HG03097 (cell line): ENCODE data around the gene TTC21A.

Experiments used
- ATAC-seq: cut with Tn5 transposase; IDR thresholded peaks from one replicate; pipeline ENCODE4 v1.9.1; 2021; ENCODE audit not compliant: unreplicated experiment, low FRiP score

The TTC21A gene

DNA sequence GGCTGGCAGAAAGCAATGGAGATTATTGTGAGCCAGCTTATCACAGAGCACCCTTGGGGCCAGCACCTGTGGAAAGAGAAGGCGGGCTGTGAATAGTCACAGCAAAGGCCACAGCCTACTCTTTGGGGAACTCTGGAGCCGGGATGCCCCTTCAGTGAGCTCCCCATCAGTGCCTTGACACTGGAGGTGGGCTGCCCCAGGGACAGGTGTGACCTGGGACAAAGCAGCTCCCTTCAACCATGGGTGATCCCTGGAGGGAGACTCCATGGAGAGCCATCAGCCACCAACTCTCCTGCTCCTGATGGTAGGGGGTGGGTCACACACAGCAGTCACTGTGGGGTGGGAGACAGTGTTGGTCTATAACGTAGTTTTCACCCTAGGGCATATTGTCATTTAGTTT is 5.8 kb downstream of the TTC21A start:
- ATAC-seq, result no peak

DNA sequence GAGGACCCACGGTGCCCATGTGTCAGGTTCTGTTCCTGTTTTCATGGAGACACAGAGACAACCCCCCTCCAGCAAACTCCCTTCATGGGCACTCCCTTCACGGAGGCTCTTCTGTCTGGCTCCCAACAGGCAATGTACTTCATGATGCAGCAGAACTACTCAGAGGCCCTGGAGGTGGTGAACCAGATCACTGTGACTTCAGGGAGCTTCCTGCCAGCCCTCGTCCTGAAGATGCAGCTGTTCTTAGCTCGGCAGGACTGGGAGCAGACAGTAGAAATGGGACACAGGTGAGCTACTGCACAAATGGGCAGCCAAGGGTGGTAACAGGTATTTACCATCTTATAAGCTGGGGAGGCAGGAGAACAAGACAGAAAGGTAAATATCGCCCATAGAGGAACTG is 7.0 kb downstream of the TTC21A start:
- ATAC-seq, result no peak

DNA sequence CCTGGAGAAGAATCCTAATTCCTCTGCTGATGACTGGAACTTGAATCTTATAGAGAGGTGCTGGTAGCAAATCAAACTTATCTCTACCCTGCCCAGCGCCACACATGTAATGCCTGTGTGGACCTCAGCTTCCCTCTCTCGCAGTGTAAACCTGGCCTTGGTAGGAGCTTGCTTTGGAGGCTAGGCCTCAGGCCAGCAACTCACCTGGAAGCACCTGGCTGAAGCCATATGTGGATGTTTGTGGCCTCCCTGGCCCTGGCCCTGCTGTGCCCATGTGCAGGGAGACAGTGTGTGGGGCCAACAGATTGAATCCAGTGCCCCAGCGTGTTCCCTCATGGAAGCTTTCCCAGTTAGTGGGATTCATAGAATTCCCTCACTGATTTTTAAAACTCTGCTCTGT is 8.4 kb downstream of the TTC21A start:
- ATAC-seq, result no peak

DNA sequence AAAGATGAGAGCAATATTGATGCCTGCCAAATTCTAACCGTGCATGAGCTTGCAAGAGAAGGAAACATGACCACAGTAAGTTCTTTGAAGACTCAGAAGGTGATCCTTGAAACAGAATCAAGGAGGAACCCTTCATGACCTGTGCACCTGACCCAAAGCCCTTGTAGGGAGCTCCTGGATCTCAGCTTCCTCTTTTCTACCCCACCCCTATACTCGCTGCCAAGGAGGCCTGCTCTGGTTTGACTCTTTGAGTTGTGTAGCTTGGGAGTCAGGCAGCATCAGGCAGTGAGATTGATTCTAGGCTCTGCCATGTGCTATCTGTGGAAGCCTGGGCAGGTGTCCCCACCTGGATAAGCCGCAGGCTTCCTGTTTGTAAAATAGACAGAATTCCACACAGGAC is 10.6 kb downstream of the TTC21A start:
- no peak for ATAC-seq

DNA sequence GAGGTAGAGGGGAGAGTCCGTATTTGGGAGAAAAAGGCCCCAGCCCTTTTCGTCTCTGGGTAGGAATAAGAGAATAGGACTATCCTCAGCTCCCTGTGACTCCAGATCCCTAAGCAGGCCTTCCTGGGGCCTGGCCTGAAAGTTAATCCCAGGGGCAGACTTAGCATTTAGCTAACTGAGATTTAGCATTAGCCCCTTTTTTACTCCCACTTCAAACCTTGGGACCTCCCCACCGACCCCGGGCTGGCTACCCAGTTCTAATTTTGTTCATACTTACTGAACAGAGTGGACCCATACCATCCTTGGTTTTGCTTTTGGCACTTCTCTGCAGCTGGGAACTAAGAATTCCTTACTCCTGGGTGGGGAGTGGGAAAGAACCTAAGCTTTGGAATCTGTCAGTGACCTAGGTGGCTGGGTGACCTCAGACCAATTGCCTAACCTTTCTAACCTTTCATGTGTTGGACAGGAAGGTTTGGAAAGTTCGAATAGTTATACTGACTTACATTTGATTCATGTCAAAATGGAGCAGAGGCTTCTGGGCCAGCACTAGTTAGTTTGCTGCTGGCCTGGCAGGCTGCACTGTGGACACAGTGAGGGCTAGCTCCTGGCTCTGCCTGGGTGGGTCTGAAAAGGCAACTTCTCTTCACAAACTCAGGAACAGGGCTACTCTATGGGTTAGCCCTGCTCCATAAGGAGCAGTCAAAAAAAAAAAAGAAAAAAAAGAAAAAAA is 11.6 kb downstream of the TTC21A start:
- ATAC-seq, result no peak

DNA sequence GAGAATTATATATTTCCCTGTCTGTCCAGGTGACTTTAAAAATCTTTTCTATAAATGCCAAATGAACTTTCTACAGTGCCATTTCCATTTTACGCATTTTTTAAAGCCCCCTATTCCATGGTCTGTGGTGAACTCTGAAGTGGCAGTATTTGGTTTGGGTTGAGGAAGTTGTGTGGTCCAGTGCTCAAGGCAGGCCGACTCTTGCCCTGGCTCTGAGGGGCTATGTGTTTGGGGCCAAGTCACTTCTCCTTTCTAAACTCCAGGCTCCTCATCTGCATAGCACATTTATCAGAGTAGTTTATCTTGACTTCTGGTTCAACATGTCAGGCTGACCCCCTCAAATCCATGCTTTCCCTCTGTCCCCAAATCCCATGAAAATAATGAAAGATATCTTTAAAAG is 14.1 kb downstream of the TTC21A start:
- no peak for ATAC-seq

DNA sequence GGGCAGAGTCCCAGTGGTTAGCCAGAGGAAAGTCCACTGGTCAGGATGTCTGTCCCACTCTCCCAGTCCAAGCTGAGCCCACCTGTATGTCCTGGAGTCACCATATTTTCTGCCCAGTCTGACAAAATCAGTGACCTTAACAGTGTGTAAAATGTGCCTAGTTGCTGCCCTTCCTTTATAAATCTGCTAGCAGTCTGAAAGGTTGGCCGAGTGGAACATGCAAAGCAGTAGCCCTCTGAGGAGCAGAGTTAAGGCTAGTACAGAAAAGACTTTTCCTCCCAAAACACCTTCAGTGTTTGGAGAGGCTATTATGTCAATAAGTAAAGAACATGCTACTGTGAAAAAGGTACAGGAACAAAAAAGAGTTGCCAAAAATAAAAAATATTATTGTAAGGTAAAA is 15.3 kb downstream of the TTC21A start:
- ATAC-seq, result no peak

DNA sequence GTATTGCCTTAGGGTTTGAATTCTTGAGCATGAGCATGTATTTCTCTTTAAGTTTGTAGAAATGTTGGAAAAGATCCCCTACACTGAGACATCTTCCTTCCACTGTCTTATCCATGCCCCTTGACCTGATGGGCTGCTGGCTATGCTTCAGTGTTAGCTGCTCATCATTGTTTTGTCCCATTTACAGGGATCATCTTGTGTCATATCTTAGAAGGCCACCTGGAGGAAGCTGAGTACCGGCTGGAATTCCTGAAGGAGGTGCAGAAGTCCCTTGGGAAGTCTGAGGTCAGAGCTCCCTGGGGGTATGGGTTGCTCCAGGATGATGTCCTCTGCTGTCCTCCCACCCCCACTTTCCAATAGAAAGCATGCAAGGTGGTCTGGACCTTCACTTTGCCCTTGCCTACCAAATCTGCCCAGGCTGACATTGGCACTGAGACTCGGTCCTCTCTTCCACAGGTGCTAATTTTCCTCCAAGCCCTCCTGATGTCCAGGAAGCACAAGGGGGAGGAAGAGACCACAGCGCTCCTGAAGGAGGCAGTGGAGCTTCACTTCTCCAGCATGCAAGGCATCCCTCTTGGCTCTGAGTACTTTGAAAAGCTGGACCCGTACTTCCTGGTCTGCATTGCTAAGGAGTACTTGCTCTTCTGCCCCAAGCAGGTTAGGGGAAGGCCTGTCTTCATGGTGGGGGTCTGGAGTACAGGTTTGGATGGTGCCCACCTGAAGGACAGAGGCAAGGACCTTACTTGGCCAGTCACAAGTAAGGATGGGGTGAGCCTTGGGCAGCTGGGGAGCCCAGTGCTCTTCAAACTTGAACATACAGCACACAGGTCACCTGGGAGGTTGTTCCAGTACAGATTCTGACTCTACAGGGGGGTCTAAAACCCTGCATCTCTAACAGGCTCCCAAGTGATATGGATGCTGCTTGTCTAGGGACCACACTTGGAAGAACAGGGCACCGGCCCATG is 17.7 kb downstream of the TTC21A start:
- ATAC-seq, result no peak

DNA sequence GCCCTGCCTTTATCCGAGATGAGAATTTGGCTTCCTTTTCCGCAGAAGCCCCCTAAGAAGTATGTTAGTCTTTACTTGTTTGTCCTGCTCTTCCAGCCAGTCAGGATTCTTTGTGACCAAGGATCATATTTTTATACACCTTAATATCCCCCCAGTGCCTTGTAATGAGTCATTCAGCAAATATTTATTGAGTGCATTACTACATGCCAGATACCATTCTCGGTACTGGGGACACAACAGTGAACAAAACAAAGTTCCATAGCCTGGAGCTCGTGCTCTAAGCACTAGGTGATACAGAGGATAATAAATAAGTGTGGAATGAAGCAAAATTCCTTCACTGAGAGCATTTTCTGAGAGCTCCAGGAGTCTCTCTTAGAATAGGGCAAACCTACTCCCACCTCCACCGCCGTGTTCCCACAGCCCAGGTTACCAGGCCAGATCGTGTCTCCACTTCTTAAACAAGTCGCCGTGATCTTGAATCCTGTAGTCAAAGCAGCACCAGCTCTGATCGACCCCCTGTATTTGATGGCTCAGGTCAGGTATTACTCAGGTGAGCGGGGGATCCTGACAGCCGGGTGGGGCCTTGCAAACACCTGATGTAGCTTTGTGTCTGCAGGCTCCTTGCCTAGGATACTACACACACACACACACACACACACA is 18.5 kb downstream of the TTC21A start:
- no peak for ATAC-seq

DNA sequence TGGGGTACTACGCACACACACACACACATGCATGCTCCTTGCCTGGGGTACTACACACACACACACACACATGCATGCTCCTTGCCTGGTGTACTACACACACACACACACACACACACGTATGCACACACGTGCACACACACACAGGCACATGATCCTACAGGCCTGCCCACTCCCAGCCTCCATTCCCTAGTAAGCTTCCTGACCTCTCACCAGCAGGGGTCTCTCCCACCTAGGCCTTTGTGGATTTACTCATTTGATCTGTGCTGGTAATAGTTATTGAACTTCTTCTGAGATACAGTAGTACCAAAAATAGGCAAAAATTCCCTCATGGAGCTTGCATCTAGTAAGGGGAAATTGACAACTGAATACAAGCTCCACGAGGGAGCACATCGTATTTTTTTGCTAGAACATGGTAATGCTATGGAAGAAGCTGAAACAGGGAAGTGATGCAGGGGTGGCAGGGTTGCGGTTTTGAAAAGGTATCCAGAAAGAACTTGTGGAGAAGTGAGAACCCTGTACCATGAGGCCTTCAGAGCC is 19.1 kb downstream of the TTC21A start:
- ATAC-seq, result no peak

DNA sequence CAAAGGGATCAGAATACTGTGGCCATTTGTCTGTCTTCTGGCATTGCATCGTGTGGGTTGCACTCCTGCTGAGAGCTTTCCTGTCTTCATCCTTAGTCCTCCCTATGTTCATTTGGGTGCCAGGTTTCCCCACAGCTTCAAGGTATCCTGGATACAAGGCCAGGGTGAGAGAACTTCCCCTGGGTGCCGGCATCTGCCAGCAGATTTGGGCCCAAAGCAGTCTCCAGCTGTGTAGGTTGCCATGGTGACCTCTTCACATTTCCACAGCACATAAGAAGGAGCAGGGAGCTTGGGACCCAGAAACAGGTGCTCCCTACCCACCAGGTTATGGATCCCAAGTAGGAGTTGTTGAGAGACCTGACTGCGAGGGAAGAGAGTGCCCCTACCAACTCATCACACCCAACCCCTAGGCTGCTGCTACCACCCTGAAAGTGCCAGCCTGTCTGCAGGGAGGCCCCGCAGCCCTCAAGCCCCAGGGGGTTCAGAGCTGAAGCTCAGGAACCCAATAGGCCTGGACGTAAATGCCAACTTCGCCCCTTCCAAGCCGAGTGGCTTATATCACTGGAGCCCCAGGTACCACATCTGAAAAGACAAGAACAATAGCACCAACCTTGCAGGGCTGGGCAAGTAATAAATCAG is 19.9 kb downstream of the TTC21A start:
- ATAC-seq, result no peak

DNA sequence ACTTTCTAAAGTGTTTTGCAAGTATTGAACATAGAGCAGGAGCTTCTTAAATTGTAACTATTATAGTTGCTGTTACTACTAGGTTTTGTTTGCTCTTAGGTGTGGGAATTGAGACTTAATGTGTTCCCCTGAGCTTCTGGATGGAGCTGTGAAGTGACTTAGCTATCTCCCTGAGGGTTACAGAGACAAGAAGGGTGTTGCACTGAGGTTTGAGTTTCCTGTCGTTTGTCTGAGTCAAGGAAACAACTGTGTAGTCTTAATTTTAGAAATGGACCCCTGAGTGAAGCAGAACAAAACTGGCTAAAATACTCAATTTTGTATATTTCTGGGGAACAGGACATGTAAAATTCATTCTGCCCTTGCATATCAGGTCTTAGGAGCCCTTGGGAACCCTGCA is 20.4 kb downstream of the TTC21A start:
- no peak for ATAC-seq

DNA sequence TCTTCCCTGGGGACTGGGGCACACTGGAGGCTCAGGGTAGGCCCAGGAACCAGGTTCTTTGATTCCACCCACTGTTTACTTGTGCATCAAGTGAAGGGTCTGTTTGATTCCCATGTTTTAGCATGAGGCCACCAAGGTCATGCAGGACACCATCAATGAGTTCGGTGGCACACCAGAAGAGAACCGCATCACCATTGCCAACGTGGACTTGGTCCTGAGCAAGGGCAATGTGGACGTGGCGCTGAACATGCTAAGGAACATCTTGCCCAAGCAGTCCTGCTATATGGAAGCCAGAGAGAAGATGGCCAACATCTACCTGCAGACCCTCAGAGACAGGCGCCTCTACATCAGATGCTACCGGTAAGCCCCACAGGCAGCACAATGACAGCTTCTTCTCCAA is 21.5 kb downstream of the TTC21A start:
- no peak for ATAC-seq

DNA sequence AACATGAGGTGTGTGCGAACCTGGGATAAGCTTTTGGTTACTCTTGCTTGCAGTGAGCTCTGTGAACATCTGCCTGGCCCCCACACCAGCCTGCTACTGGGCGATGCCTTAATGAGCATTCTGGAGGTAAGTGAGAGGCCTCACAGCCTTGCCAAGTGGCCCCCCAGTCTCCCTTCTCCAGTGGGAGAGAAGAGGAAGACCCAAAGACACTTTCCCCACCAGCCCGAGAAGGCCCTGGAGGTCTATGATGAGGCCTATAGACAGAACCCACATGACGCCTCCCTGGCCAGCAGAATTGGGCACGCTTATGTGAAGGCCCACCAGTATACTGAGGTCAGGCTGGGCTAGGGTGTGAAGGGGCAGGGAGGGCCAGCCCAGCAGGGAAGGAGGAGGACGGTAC is 22.5 kb downstream of the TTC21A start:
- ATAC-seq, result no peak

DNA sequence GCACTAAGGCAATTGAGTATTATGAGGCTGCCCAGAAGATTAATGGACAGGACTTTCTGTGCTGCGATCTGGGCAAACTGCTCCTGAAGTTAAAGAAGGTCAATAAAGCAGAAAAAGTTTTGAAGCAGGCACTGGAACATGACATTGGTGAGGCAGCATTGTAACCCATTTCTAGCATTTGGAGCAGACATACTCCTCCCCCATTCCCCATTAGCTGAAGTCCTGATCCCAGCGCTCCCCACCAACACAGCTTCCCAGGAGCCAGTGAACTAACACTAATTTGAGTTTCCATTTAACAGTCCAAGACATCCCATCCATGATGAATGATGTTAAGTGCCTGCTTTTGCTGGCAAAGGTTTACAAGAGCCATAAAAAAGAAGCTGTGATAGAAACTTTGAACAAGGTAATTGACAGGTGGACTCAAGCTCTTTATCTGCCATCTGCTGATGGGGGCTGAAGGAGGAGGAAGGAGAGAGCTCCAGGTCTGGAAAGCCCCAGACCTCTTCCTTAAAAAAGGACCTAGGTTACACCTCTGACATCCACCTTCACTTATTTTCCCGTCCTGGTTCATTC is 23.3 kb downstream of the TTC21A start:
- no peak for ATAC-seq

DNA sequence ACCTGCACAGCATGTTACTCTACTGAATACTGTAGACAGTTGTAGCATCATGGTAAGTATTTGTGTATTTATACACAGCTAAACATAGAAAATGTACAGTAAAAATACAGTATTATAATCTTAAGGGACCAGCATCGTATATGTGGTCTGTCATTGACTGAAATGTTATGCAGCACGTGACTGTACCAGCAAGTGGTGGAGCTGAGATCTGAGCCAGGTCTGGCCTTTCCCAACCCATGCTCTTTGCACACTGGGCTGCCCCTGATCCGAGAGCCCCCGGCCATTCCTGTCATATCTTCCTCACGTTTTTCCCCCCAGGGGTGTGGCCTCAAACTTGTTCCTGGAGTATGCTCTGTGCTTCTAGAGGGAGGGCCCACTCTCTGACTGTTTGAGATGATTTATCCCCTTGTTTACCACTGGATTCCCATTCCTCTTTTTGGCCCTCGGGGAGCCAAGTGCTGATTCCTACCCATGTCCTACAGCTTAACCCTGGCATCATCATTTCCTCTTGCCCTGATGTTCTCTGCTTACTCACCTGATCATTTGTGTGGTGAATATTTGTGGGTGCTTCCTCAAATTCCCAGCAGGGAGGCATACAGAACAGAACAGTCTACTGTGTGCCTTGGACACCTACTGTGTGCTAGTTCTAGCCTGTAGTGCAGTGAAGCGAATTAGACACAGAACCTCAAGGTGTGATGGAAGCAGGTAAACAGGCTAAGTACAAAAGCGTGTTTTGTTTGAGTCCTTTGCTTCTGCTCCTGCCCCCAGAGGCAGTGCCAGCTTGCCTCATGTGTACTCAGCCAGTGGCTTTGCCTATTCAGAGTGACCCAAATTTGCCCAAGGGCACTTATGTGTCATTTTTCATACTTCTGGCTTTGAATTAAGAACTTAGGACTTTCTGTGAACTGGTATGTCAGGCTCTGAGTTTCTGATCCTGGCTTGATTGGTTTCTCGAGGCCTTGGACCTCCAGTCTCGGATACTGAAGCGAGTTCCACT is 24.9 kb downstream of the TTC21A start:
- no peak for ATAC-seq

DNA sequence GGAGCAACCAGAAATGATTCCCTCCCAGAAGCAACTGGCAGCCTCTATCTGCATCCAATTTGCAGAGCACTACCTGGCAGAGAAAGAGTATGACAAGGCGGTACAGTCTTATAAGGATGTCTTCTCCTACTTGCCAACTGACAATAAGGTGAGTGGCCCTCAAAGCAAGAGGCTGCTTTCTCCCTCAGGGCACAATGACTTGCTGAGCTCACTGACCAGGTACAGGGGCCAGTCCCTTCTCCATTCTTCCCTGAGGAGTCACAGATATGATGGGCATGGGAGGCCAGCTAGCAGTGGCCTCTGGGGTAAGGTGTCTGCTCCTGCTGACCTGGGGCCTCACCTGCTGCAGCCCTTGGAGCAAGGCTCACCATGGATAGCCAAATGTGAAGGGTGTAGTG is 25.6 kb downstream of the TTC21A start:
- no peak for ATAC-seq

DNA sequence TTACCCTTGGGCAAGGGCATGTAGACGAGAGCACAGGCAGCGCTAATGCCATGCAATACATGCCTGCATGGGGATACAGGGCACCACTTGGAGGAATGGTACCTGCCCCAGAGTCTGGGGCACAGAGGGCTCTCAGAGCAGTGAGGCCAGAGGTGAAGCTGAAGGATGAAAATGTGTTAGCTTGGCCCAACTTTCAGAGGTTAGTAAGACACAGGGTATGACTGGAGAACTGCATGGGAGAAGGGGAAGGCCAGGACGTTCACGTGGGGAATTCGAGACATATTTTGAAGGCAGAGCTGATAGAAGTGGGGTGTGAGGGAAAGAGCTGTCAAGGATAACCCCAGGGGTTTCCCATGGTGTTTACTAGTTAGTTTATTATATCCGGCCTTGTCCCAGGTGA is 26.3 kb downstream of the TTC21A start:
- ATAC-seq, result no peak

DNA sequence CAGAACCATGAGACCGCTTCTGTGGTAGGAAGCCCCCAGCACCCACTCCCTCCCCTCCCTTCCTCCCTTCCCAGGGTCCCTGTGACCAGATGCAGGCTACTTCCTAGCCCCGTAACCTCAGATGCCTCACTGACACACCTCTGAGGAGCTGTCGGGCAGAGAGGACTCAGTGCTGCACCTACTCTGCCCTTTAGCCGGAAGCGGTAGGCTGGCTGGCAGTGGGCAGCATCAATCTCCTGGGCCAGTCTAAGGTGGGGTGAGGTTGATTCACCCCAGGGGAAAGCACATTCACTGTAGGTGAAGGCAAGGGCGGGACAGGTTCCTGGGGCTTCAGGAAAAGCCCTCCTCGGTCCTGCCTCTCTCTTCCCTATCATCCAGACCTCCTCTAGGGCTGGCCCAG is 26.8 kb downstream of the TTC21A start:
- no peak for ATAC-seq
